Ascending aorta (tissue), 2 donors: ENCODE data around the gene STH. TPM values are rescaled to one million over a fixed set of nuclear protein-coding genes. Genes with fewer than 3 reads are reported as not detected.

Experiments
- DNase-seq, 2 donors: peaks; one replicate each; pipeline ENCODE4 v3.0.0-alpha.2; 2019; ENCODE audit warnings: low spot score in 2 of 2
- H3K27ac ChIP-seq, 2 donors: fragments of 200-600 bp; sonication (generic); one replicate each; pipeline ENCODE4 v1.5.1; 2016 to 2017; ENCODE audit warnings: mild to moderate bottlenecking in 1 of 2
- H3K27me3 ChIP-seq: fragments of 200-600 bp; sonication (generic); one replicate; pipeline ENCODE4 v1.5.1; 2017
- H3K36me3 ChIP-seq, 2 donors: fragments of 200-600 bp; sonication (generic); one replicate each; pipeline ENCODE4 v1.5.1; 2016
- H3K4me1 ChIP-seq, 2 donors: fragments of 200-600 bp; sonication (generic); one replicate each; pipeline ENCODE4 v1.5.1; 2016 to 2017; ENCODE audit warnings: mild to moderate bottlenecking in 1 of 2
- H3K4me3 ChIP-seq, 2 donors: fragments of 200-600 bp; sonication (generic); one replicate each; pipeline ENCODE4 v1.5.1; 2016 to 2017; ENCODE audit warnings: mild to moderate bottlenecking in 1 of 2
- H3K9me3 ChIP-seq, 2 donors: fragments of 200-600 bp; sonication (generic); one replicate each; pipeline ENCODE4 v1.5.1; 2016
- CTCF ChIP-seq, 3 experiments: fragments of 200-600 bp in 2 of 3; fragments of 450-650 bp in 1 of 3; sonication (generic) in 2 of 3; IDR thresholded peaks; one replicate each; pipeline ENCODE4 v1.5.1; 2016 to 2019; ENCODE audit warnings: antibody characterized with exemption in 3 of 3, mild to moderate bottlenecking in 1 of 3, moderate library complexity in 1 of 3
- intact Hi-C: fragments of 100-400 bp; cut with DNase I; formaldehyde crosslinking; loops from one replicate; pipeline ENCODE4 v1.15.1; 2023
- total RNA-seq: library from RNA; depleted of rRNA; stranded (reverse); fragments of >200 nt; gene quantifications from one replicate; pipeline ENCODE4 v1.1.0, GENCODE V29; 2016

STH gene
- total RNA-seq, 1 donor from 2014 or later = not detected

GRCh38 chr17:45963283-45963682 is 35.8 kb upstream of the STH start:
- TF ChIP-seq CTCF (IDR thresholded peaks at IDR 0.05) = no peak
- Histone ChIP-seq H3K27me3 (no peaks in the 10 kb centered on the region), H3K4me1 (no peaks in the 10 kb centered on the region), H3K27ac (no peak overlapping the region), H3K9me3 (no peaks in the 10 kb centered on the region), H3K4me3 (no peak overlapping the region), H3K36me3 (no peaks in the 10 kb centered on the region)
- no peak for DNase-seq
- intact Hi-C loops = no loop called here

- Histone ChIP-seq H3K9me3 (no peaks in the 10 kb centered on the region), H3K4me1 (no peaks in the 10 kb centered on the region), H3K36me3 (no peaks in the 10 kb centered on the region), H3K27me3 (no peaks in the 10 kb centered on the region), H3K27ac (no peak overlapping the region), H3K4me3 (no peak overlapping the region)
- intact Hi-C loops = no loop called here
- no peak for TF ChIP-seq CTCF (IDR thresholded peaks at IDR 0.05)
- no peak for DNase-seq
These were observed 35.2 kb upstream of the STH start for GRCh38 chr17:45963889-45964288.

GRCh38 chr17:45964634-45965033 is 34.4 kb upstream of the STH start:
- Histone ChIP-seq H3K4me3 (no peak overlapping the region), H3K4me1 (no peaks in the 10 kb centered on the region), H3K27ac (no peak overlapping the region), H3K27me3 (no peaks in the 10 kb centered on the region), H3K9me3 (no peaks in the 10 kb centered on the region), H3K36me3 (no peaks in the 10 kb centered on the region)
- no peak for DNase-seq
- no peak for TF ChIP-seq CTCF (IDR thresholded peaks at IDR 0.05)
- intact Hi-C loops = no loop called here

- H3K27me3 ChIP-seq = no peaks in the 10 kb centered on the region
- H3K4me3 ChIP-seq = no peak overlapping the region
- no peak for DNase-seq
- intact Hi-C loops = no loop called here
- no peak overlapping the region for H3K27ac ChIP-seq
- H3K36me3 ChIP-seq = no peaks in the 10 kb centered on the region
- no peaks in the 10 kb centered on the region for H3K4me1 ChIP-seq
- TF ChIP-seq CTCF (IDR thresholded peaks at IDR 0.05) = no peak
- no peaks in the 10 kb centered on the region for H3K9me3 ChIP-seq
These were observed 33.2 kb upstream of the STH start for GRCh38 chr17:45965812-45966211.

- no peaks in the 10 kb centered on the region for H3K36me3 ChIP-seq
- intact Hi-C loops = no loop called here
- DNase-seq = no peak
- no peak overlapping the region for H3K4me3 ChIP-seq
- no peaks in the 10 kb centered on the region for H3K9me3 ChIP-seq
- H3K4me1 ChIP-seq = no peaks in the 10 kb centered on the region
- no peak for TF ChIP-seq CTCF (IDR thresholded peaks at IDR 0.05)
- no peaks in the 10 kb centered on the region for H3K27me3 ChIP-seq
- H3K27ac ChIP-seq = no peak overlapping the region
These were observed 32.3 kb upstream of the STH start for GRCh38 chr17:45966606-45967280.

GRCh38 chr17:45967378-45967777 is 31.7 kb upstream of the STH start:
- H3K27me3 ChIP-seq = no peaks in the 10 kb centered on the region
- DNase-seq = no peak
- H3K27ac ChIP-seq = no peak overlapping the region
- H3K4me1 ChIP-seq = no peaks in the 10 kb centered on the region
- H3K36me3 ChIP-seq = no peaks in the 10 kb centered on the region
- TF ChIP-seq CTCF (IDR thresholded peaks at IDR 0.05) = no peak
- H3K9me3 ChIP-seq = no peaks in the 10 kb centered on the region
- intact Hi-C loops = no loop called here
- no peak overlapping the region for H3K4me3 ChIP-seq
